ENCODE results near the gene RGS6. TPM values are rescaled to one million over a fixed set of nuclear protein-coding genes. Genes with fewer than 3 reads are reported as not detected.

Gene RGS6
- total RNA-seq, 2 experiments from 2014 or later: not detected

GRCh38 chr14:71911669-71912068 lies 20.6 kb upstream of the RGS6 start:
- no peak overlapping the region for H3K4me3 Mint-ChIP-seq
- no peaks in the 10 kb centered on the region for H3K4me1 Mint-ChIP-seq (ENCODE audit: low read depth)
- no peak for TF ChIP-seq CTCF (IDR thresholded peaks at IDR 0.05)
- H3K27me3 Mint-ChIP-seq: peaks cover 12% of the 10 kb centered on the region
- no peaks in the 10 kb centered on the region for H3K9me3 Mint-ChIP-seq
- POLR2A ChIA-PET: no interaction called here
- no peak overlapping the region for H3K27ac Mint-ChIP-seq
- no peak for ATAC-seq
- intact Hi-C loops (cut with micrococcal nuclease): no loop called here
- DNase-seq: no peak
- no peaks in the 10 kb centered on the region for H3K36me3 Mint-ChIP-seq (ENCODE audit: low read depth)
- CTCF ChIA-PET: no interaction called here

DNA sequence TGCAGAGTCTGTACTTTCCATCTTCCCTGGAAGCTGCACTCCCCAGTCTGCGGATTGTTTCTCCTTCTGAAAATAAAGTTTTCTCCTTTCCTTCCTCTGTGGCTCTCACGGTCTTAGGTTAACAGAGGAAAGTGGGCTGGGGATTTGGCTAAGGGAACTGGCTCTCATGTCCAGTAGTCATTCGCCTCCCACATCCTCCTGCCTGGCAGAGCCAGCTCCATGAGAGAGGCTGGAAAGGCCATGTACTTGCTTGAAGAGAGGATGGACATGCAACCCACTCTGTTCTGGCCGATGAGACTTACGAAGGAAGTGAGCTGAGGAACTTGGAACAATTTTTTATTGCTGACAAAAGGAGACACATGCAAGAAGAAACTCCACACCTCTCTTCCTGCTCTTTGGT lies 18.9 kb upstream of the RGS6 start:
- Mint-ChIP-seq H3K36me3 (ENCODE audit: low read depth) (no peaks in the 10 kb centered on the region), H3K27me3 (peaks cover 13% of the 10 kb centered on the region), H3K27ac (no peak overlapping the region), H3K4me3 (no peak overlapping the region), H3K9me3 (no peaks in the 10 kb centered on the region), H3K4me1 (ENCODE audit: low read depth) (no peaks in the 10 kb centered on the region)
- intact Hi-C loops (cut with micrococcal nuclease): no loop called here
- ATAC-seq (no peak), DNase-seq (no peak)
- ChIA-PET POLR2A (no interaction called here), CTCF (no interaction called here)
- no peak for TF ChIP-seq CTCF (IDR thresholded peaks at IDR 0.05)

DNA sequence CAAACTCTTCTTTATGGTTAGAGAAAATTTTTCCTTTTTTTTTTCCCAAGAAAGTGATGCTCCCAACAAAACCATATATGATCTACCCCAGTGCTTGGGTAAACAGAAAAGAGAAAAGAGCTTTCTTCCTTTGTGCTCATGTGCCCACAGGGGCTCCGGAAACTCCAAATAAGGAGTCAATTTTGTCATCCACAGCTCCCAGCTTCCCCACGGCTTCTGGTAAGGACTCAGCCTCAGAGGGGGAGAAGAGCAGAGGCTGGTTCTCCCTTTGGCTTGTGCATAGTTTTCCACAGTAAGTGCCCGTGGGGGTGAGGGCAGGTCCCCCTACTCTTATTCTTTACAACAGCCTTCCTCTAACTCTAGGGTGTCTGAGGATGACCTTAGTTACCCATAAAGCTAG lies 13.3 kb upstream of the RGS6 start:
- Mint-ChIP-seq H3K27ac (no peak overlapping the region), H3K27me3 (peaks cover 11% of the 10 kb centered on the region), H3K4me1 (ENCODE audit: low read depth) (no peaks in the 10 kb centered on the region), H3K4me3 (no peak overlapping the region), H3K9me3 (no peaks in the 10 kb centered on the region), H3K36me3 (ENCODE audit: low read depth) (no peaks in the 10 kb centered on the region)
- DNase-seq: no peak
- no peak for ATAC-seq
- ChIA-PET CTCF (no interaction called here), POLR2A (no interaction called here)
- intact Hi-C loops (cut with micrococcal nuclease): no loop called here
- no peak for TF ChIP-seq CTCF (IDR thresholded peaks at IDR 0.05)

DNA sequence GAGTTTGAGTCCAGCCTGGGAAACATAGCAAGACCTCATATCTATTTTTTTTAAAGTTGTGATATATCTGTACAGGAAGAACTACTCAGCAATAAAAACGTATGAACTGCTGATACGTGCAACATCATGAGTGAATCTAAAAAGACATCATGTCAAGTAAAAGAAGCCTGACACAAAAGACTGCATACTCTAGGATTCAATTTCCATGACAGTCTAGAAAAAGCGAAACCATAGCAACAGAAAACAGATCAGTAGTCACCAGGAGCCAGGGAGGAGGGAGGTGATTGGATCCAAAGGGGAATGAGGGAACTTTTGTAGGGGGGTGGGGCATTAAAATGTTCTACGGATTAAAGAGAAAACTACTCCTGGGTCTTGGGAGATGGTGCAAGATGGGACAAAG lies 8.7 kb upstream of the RGS6 start:
- TF ChIP-seq CTCF (IDR thresholded peaks at IDR 0.05): no peak
- CTCF ChIA-PET: no interaction called here
- intact Hi-C loops (cut with micrococcal nuclease): no loop called here

DNA sequence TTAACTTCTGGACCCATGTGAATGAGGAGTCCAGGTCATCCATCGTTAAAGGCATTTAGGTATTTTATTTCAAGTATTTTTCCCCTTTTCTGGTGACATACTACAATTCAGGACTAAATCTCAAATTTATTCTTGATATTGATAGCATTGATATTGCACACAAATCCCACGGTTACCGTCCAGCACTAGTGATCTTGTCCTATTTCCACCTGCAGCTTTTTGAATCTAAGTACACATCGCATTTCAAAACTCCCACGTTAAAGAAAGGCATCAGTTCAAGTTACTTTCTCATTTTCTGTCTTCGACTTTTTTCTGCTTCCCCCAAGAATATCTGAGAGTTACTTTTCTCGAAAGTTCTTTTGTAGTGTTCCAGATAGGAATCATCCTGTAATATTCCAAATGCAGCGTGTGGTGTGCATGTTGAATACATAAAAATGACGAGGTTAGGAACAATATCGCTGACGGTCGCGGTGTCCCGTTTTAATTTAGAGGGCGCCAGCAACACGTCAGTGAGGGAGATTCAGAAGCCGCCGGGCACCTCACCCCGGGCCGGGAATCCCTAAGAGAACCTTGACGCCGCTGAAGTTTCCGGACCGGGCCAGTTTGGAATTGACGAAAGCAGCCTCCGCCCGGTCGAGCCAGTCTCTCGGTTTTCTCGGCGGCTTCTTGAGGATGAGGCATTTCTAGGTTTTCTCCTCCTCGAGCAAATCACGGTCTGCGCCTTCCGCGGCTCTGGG lies 569 bp upstream of the RGS6 start:
- ChIA-PET CTCF (interaction anchor here (0.7 to 1.0 kb wide), 3 partner anchors 87 to 93 kb away, joined by 3 to 4 read pairs (median 3); no protein-coding TSS in a partner anchor), POLR2A (no interaction called here)
- Mint-ChIP-seq H3K9me3 (no peaks in the 10 kb centered on the region), H3K4me1 (ENCODE audit: low read depth) (peaks cover 15% of the 10 kb centered on the region), H3K4me3 (no peak overlapping the region), H3K36me3 (ENCODE audit: low read depth) (no peaks in the 10 kb centered on the region), H3K27me3 (peaks cover 59% of the 10 kb centered on the region), H3K27ac (no peak overlapping the region)
- intact Hi-C loops (cut with micrococcal nuclease): no loop called here
- TF ChIP-seq CTCF (IDR thresholded peaks at IDR 0.05): no peak
- ATAC-seq: no peak
- peak; percentile 7 for DNase-seq

More for the DNA sequence above, 8.7 kb upstream of the RGS6 start:
- POLR2A ChIA-PET: no interaction called here
- Mint-ChIP-seq H3K36me3 (ENCODE audit: low read depth) (no peaks in the 10 kb centered on the region), H3K4me3 (no peak overlapping the region), H3K9me3 (no peaks in the 10 kb centered on the region), H3K27me3 (peaks cover 20% of the 10 kb centered on the region), H3K27ac (no peak overlapping the region), H3K4me1 (ENCODE audit: low read depth) (no peaks in the 10 kb centered on the region)
- ATAC-seq: no peak
- DNase-seq: no peak

All from activated CD8-positive, alpha-beta T cell treated with anti-CD3 and anti-CD28 coated beads for 36 hours (primary cell).